GM18909 (cell line): Measurements from ENCODE around the gene CNST.
"Not testable (repeated sequence)": the region's sequence is repeated elsewhere in the genome, so short reads cannot be mapped to it uniquely, and the experiment has no call there.

ENCODE experiments used
- ATAC-seq: cut with Tn5 transposase; IDR thresholded peaks from one replicate; pipeline ENCODE4 v1.9.1; 2021; ENCODE audit warnings: mild to moderate bottlenecking; ENCODE audit not compliant: unreplicated experiment, poor library complexity

CNST gene

DNA sequence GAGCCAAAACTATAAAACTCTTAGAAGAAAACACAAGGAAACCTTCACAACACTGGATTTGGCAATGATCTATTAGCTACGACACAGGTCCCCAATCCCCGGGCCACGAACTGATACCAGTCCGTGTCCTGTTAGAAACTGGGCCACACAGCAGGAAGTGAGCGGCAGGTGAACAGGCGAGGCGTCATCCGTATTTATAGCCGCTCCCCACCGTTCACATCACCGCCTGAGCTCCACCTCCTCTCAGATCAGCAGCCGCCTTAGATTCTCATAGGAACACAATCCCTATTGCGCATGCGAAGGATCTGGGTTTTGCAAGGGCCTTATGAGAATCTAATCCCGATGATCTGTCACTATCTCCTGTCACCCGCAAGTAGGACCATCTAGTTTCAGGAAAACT lies 12.1 kb upstream of the CNST start:
- no peak for ATAC-seq

DNA sequence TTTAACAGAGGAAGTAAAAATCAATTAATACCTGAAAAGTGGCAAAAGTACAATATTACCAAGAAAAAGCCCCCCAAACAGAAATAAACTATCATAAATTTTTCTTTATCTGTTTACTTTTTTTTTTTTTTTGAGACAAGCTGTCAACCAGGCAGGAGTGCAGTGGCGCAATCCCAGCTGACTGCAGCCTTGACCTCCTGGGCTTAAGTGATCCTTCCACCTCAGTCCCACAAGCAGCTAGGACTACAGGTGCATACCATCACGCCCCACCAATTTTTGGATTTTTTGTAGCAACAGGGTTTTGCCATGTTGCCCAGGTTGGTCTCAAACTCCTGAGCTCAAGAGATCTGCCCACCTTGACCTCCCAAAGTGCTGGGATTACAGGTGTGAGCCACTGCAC lies 8.2 kb upstream of the CNST start:
- no peak for ATAC-seq

- no peak for ATAC-seq
Observed at GRCh38 chr1:246559310-246559709, 6.9 kb upstream of the CNST start.

DNA sequence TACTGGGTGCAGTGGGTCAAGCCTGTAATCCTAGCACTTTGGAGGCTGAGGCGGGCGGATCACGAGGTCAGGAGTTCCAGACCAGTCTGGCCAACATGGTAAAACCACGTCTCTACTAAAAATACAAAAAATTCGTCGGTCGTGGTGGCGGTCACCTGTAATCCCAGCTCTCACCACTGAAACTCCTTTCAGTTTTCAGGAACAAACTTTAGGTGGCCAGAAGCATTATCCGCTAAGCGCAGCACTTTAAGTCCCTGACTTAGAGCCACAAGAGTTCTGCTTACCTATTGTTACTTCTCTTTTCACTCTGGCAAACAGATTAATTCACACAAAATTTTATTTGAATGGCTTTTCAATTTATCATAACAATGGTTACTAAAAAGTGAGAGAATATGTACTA lies 5.4 kb upstream of the CNST start:
- not testable (repeated sequence) for ATAC-seq

DNA sequence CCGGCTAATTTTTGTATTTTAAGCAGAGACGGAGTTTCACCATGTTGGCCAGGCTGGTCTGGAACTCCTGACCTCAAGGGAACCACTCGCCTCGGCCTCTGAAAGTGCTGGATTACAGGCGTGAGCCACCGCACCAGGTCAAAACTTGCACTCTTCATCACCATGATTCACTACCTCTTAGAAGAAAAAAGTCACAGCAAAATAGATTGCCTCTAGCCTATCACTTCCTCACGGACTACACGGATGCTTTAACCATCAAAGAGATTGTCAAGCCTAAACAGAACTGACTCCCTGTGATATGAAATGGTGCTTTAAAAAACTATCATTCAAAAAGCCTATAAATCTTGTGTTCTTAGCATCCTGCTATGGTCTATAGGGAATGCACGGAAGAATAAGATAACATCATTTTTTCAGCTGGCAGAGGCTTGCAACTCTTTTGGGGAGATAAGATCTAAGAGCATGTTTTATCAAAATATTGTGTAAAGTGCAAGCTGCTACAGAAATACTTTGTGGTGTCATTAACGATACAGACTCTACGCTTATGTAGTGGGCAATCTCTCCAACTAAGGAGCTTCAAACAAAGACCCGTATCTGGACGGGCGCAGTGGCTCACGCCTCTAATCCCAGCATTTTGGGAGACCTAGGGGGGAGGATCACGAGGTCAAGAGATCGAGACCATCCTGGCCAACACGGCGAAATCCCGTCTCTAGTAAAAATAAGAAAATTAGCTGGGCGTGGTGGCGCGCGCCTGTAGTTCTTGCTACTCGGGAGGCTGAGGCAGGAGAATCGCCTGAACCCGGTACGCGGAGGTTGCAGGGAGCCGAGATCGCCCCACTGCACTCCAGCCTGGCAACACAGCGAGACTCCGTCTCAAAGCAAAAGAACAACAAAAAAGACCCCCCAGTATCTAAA lies 1.2 kb upstream of the CNST start:
- no peak for ATAC-seq

DNA sequence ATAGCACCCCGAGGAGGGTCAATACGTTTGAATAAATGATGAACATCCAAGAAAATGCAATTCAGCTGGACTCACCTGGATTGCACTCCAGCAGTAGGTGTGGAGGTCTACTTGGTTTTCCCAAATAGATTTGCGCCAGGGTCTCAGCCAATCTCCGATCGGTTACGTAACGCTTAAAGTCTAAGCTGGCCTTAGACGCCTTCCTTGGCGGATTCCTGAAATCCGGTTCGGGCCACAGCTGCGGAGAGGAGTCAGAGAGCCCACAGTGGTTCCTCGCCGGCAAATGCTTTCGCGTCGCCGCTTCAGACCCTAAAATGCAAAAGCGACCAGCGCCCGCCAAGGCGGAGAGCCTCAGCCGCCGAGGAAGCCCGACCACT lies 517 bp upstream of the CNST start:
- no peak for ATAC-seq

GRCh38 chr1:246566813-246567645 lies 773 bp downstream of the CNST start:
- peak; percentile 30 for ATAC-seq

GRCh38 chr1:246567646-246568235 lies 1.5 kb downstream of the CNST start:
- no peak for ATAC-seq

- no peak for ATAC-seq
Observed at GRCh38 chr1:246569248-246570238, 3.3 kb downstream of the CNST start.

- ATAC-seq, result not testable (repeated sequence)
Observed at GRCh38 chr1:246571309-246571708, 5.1 kb downstream of the CNST start.

GRCh38 chr1:246571953-246572352 lies 5.7 kb downstream of the CNST start:
- ATAC-seq, result no peak

- ATAC-seq, result no peak
Observed at GRCh38 chr1:246572785-246573184, 6.5 kb downstream of the CNST start.

DNA sequence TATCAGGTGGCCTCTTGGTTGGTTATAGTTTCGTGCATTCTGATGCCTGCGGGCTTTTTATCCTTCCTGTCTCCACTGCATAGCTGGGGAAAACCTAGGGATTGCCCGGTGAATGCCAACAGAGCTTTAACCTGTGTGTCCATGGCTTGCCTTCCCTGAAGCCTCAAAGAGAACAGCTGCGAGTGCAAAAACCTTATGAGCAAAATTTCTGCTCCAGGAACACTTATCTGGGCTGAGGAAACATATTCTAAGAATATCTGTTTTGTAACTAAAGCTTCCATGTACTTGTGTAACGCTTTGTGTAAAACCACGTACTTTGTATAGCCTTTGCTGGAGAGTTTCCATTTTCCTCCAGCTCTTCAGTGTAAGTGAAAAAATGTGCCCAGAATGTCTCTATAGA lies 7.2 kb downstream of the CNST start:
- no peak for ATAC-seq

- no peak for ATAC-seq
Observed at GRCh38 chr1:246576709-246577032, 10.4 kb downstream of the CNST start.

GRCh38 chr1:246577082-246577719 lies 10.9 kb downstream of the CNST start:
- no peak for ATAC-seq

- no peak for ATAC-seq
Observed at GRCh38 chr1:246577720-246578106, 11.5 kb downstream of the CNST start.

DNA sequence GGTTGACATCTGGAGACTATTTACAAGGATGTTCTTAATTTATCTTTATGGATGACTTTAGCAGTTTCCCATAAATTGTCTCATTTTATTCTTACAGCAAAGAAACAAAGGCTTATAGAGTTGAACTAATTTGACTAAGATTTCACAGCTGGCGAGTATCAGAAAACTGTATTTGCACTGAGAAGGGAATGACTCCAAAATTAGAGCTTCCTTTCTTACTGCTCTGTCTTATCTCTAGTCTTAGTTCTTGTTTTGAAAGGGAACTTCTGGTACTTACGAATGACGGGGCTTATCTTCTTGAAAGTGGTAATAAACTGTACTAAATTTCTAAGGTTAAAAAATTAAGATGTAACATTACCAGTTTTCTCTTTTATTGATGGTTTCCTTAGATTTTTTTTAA lies 13.6 kb downstream of the CNST start:
- ATAC-seq, result peak; percentile 78

- no peak for ATAC-seq
Observed at GRCh38 chr1:246580497-246581370, 14.5 kb downstream of the CNST start.
